Loucy (cell line): Measurements from ENCODE around the gene LOC128125822.

ENCODE experiments used
- EZH2phosphoT487 ChIP-seq: fragments of 200-600 bp; IDR thresholded peaks from 2 replicates; pipeline ENCODE4 v1.6.1; 2018; ENCODE audit warnings: antibody characterized with exemption, mild to moderate bottlenecking, moderate library complexity, borderline replicate concordance
- TF ChIP-seq, protein P1 (sequence below): fragments of 200-600 bp; sonication (generic); conservative IDR thresholded peaks from 2 replicates; pipeline ENCODE4 v1.5.1; 2014; ENCODE audit warnings: mild to moderate bottlenecking, antibody characterized with exemption, low read length

DNA sequence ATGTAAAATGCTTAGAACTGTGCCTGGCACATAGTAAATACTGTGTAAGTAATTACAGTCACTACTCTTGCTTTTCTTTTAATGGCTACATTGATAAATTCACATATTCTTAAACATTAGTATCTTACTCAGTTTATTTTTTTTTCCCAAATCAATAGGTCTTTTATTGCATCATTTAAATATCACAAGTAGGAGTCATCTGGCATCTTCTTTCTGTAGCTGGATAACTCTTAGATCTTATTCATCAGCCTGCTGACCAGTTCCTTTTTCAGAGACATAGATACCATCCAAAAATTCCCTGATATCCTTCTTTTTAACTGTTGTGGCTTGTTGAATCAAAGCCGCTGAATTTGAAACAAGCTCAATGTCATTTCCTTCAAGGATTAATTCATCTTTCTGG, 43.3 kb downstream of the LOC128125822 start:
- TF ChIP-seq, protein P1, sequence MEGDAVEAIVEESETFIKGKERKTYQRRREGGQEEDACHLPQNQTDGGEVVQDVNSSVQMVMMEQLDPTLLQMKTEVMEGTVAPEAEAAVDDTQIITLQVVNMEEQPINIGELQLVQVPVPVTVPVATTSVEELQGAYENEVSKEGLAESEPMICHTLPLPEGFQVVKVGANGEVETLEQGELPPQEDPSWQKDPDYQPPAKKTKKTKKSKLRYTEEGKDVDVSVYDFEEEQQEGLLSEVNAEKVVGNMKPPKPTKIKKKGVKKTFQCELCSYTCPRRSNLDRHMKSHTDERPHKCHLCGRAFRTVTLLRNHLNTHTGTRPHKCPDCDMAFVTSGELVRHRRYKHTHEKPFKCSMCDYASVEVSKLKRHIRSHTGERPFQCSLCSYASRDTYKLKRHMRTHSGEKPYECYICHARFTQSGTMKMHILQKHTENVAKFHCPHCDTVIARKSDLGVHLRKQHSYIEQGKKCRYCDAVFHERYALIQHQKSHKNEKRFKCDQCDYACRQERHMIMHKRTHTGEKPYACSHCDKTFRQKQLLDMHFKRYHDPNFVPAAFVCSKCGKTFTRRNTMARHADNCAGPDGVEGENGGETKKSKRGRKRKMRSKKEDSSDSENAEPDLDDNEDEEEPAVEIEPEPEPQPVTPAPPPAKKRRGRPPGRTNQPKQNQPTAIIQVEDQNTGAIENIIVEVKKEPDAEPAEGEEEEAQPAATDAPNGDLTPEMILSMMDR: no peak
- TF ChIP-seq EZH2phosphoT487: no peak
